Tibial artery (tissue), 4 donors: ENCODE measurements around the gene STK16.

Source experiments
- DNase-seq, 2 donors: peaks; one replicate each; pipeline ENCODE4 v3.0.0-alpha.2; 2019
- H3K27ac ChIP-seq, 2 donors: fragments of 200-600 bp; sonication (generic) in 1 of 2; 1 replicate in 1 of 2; 2 replicates in 1 of 2; pipeline ENCODE4 v1.5.1; 2018 to 2019; ENCODE audit warnings: mild to moderate bottlenecking in 1 of 2
- H3K27me3 ChIP-seq, 2 donors: fragments of 200-600 bp; sonication (generic) in 1 of 2; one replicate each; pipeline versions ENCODE4 v1.5.1 to v1.6.0; 2016 to 2019
- H3K36me3 ChIP-seq, 3 donors: fragments of 200-600 bp; sonication (generic) in 2 of 3; one replicate each; pipeline ENCODE4 v1.5.1; 2016 to 2019; ENCODE audit warnings: mild to moderate bottlenecking in 2 of 3
- H3K4me1 ChIP-seq, 4 donors: fragments of 200-600 bp; sonication (generic) in 2 of 4; 1 replicate in 3 of 4; 2 replicates in 1 of 4; pipeline ENCODE4 v1.5.1; 2016 to 2019
- H3K4me3 ChIP-seq, 2 donors: fragments of 200-600 bp; sonication (generic) in 1 of 2; 1 replicate in 1 of 2; 2 replicates in 1 of 2; pipeline ENCODE4 v1.5.1; 2018 to 2019; ENCODE audit warnings: mild to moderate bottlenecking in 2 of 2
- H3K9me3 ChIP-seq, 3 donors: fragments of 200-600 bp; sonication (generic) in 1 of 3; one replicate each; pipeline ENCODE4 v1.5.1; 2016 to 2019
- CTCF ChIP-seq, 2 experiments: fragments of 200-600 bp in 1 of 2; fragments of 450-650 bp in 1 of 2; IDR thresholded peaks; one replicate each; pipeline ENCODE4 v1.5.1; 2017 to 2019; ENCODE audit warnings: antibody characterized with exemption in 2 of 2, mild to moderate bottlenecking in 1 of 2, moderate library complexity in 1 of 2
- intact Hi-C: fragments of 100-400 bp; cut with DNase I; formaldehyde crosslinking; loops from one replicate; pipeline ENCODE4 v1.15.0; 2023; ENCODE audit warnings: low total_unique reads

STK16 gene

GRCh38 chr2:219279151-219279915 lies 34.1 kb downstream of the STK16 start, which contains the start of gene DNAJB2:
DNAJB2 (plus strand) TSS chr2:219279366; CDS start chr2:219279834, 468 bp downstream.
- intact Hi-C loops, result loop anchor here (2.0 kb wide), 1 partner anchor 15 kb away; no protein-coding TSS in a partner anchor
- peak; percentile 99 to 100 for DNase-seq
- no peaks in the 10 kb centered on the region for H3K27me3 ChIP-seq
- H3K4me1 ChIP-seq, result peaks cover 0 to 48% (median 37%) of the 10 kb centered on the region in 4 donors
- no peaks in the 10 kb centered on the region for H3K9me3 ChIP-seq
- H3K4me3 ChIP-seq, result peak within 1 kb of the TSS; percentile 80 to 94
- H3K36me3 ChIP-seq, result peaks cover 33 to 39% (median 39%) of the 10 kb centered on the region in 3 donors
- peak within 1 kb of the TSS; percentile 98 to 99 for H3K27ac ChIP-seq
- TF ChIP-seq CTCF (IDR thresholded peaks at IDR 0.05), result no peak

- intact Hi-C loops, result loop anchor here (2.0 kb wide), 1 partner anchor 15 kb away; no protein-coding TSS in a partner anchor
- Histone ChIP-seq H3K27me3 (no peaks in the 10 kb centered on the region), H3K27ac (peak overlapping the region; percentile 98 to 99), H3K4me1 (peaks cover 0 to 52% (median 34%) of the 10 kb centered on the region in 4 donors), H3K36me3 (peaks cover 40 to 46% (median 46%) of the 10 kb centered on the region in 3 donors), H3K9me3 (no peaks in the 10 kb centered on the region), H3K4me3 (peak overlapping the region; percentile 80 to 94)
- DNase-seq, result peak in 1 of 2 donors; percentile 78
- peak in 1 of 2 experiments; percentile 8 for TF ChIP-seq CTCF (IDR thresholded peaks at IDR 0.05)
These were observed 34.7 kb downstream of the STK16 start for GRCh38 chr2:219279916-219280516.

GRCh38 chr2:219280651-219281050 lies 35.4 kb downstream of the STK16 start:
- no peak for TF ChIP-seq CTCF (IDR thresholded peaks at IDR 0.05)
- H3K4me1 ChIP-seq, result peaks cover 0 to 58% (median 37%) of the 10 kb centered on the region in 4 donors
- no peak for DNase-seq
- peaks cover 40 to 53% (median 52%) of the 10 kb centered on the region in 3 donors for H3K36me3 ChIP-seq
- H3K27me3 ChIP-seq, result no peaks in the 10 kb centered on the region
- no peaks in the 10 kb centered on the region for H3K9me3 ChIP-seq
- H3K27ac ChIP-seq, result peak overlapping the region; percentile 98 to 99
- intact Hi-C loops, result no loop called here
- peak overlapping the region; percentile 80 to 94 for H3K4me3 ChIP-seq

DNA sequence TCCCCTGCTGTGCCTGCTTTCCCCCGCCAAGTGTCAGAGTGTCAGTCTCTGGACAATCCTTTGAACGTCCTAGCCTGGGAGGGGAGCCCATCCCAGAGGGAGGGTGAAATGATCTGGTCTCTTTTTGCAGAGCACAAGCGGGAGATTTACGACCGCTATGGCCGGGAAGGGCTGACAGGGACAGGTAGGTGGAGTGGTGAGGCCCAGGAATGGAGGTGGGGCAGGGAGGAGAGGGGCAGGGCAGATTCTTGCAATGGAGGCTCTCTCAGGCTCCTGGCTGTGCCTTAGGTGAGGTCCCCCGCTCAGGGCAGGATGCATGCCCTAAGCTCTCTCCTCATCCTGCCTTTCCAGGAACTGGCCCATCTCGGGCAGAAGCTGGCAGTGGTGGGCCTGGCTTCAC lies 36.3 kb downstream of the STK16 start:
- H3K9me3 ChIP-seq, result no peaks in the 10 kb centered on the region
- intact Hi-C loops, result no loop called here
- H3K36me3 ChIP-seq, result peaks cover 40 to 62% (median 59%) of the 10 kb centered on the region in 3 donors
- peaks cover 0 to 67% (median 43%) of the 10 kb centered on the region in 4 donors for H3K4me1 ChIP-seq
- H3K27ac ChIP-seq, result peak overlapping the region; percentile 48 to 98
- no peak overlapping the region for H3K4me3 ChIP-seq
- TF ChIP-seq CTCF (IDR thresholded peaks at IDR 0.05), result no peak
- H3K27me3 ChIP-seq, result no peaks in the 10 kb centered on the region
- DNase-seq, result no peak

- TF ChIP-seq CTCF (IDR thresholded peaks at IDR 0.05), result no peak
- intact Hi-C loops, result no loop called here
- no peaks in the 10 kb centered on the region for H3K27me3 ChIP-seq
- H3K4me1 ChIP-seq, result peaks cover 0 to 68% (median 43%) of the 10 kb centered on the region in 4 donors
- no peak overlapping the region for H3K27ac ChIP-seq
- H3K4me3 ChIP-seq, result no peak overlapping the region
- no peak for DNase-seq
- no peaks in the 10 kb centered on the region for H3K9me3 ChIP-seq
- peaks cover 40 to 65% (median 59%) of the 10 kb centered on the region in 3 donors for H3K36me3 ChIP-seq
These were observed 37.1 kb downstream of the STK16 start for GRCh38 chr2:219282375-219282774.
